Heart left ventricle (tissue), 16 donors: ENCODE data around the gene ME1. TPM values are rescaled to one million over a fixed set of nuclear protein-coding genes. Genes with fewer than 3 reads are reported as not detected.
"Not testable (repeated sequence)": the region's sequence is repeated elsewhere in the genome, so short reads cannot be mapped to it uniquely, and the experiment has no call there.

Experiments
- ATAC-seq, 4 donors: fragments of 200-7000 bp; cut with Tn5 transposase; one replicate each; pipeline ENCODE4 v1.9.1; 2020 to 2022; ENCODE audit warnings: moderate library complexity in 4 of 4, mild to moderate bottlenecking in 3 of 4, moderate number of reproducible peaks in 1 of 4
- DNase-seq, 5 donors: peaks; one replicate each; pipeline ENCODE4 v3.0.0-alpha.2; 2020
- H3K27ac ChIP-seq, 12 donors: fragments of 200-600 bp; sonication (generic) in 4 of 12; one replicate each; pipeline versions ENCODE4 v1.5.0 to v1.8.0; 2016 to 2022; ENCODE audit warnings: mild to moderate bottlenecking in 2 of 12
- H3K27me3 ChIP-seq, 9 donors: fragments of 200-600 bp; sonication (generic) in 2 of 9; one replicate each; pipeline versions ENCODE4 v1.5.1 to v1.8.0; 2016 to 2022; ENCODE audit warnings: mild to moderate bottlenecking in 3 of 9
- H3K36me3 ChIP-seq, 9 donors: fragments of 200-600 bp; sonication (generic) in 2 of 9; one replicate each; pipeline versions ENCODE4 v1.5.0 to v1.8.0; 2018 to 2022; ENCODE audit warnings: mild to moderate bottlenecking in 2 of 9
- H3K4me1 ChIP-seq, 12 donors: fragments of 200-600 bp; sonication (generic) in 4 of 12; one replicate each; pipeline versions ENCODE4 v1.5.0 to v1.8.0; 2016 to 2022; ENCODE audit warnings: mild to moderate bottlenecking in 3 of 12
- H3K4me3 ChIP-seq, 12 donors: fragments of 200-600 bp; sonication (generic) in 4 of 12; one replicate each; pipeline versions ENCODE4 v1.5.0 to v1.8.0; 2017 to 2022; ENCODE audit warnings: mild to moderate bottlenecking in 9 of 12, moderate library complexity in 4 of 12
- H3K9me3 ChIP-seq, 12 donors: fragments of 200-600 bp; sonication (generic) in 4 of 12; one replicate each; pipeline versions ENCODE4 v1.5.0 to v1.8.0; 2016 to 2022; ENCODE audit warnings: mild to moderate bottlenecking in 1 of 12
- CTCF ChIP-seq, 12 donors: fragments of 200-600 bp; sonication (generic) in 4 of 12; IDR thresholded peaks; one replicate each; pipeline versions ENCODE4 v1.5.0 to v1.8.0; 2018 to 2022; ENCODE audit warnings: antibody characterized with exemption in 12 of 12, mild to moderate bottlenecking in 5 of 12
- POLR2A ChIP-seq, 2 donors: fragments of 450-650 bp; IDR thresholded peaks; one replicate each; pipeline ENCODE4 v1.6.1; 2017; ENCODE audit warnings: antibody characterized with exemption in 2 of 2, mild to moderate bottlenecking in 2 of 2, moderate library complexity in 2 of 2
- WGBS, 4 donors: extraction: QIAGEN DNeasy Blood & Tissue Kit in 2 of 4; methylation state at CpG; one replicate each; pipeline versions ENCODE4 v1.1.5 to v1.1.7; 2013 to 2018; 5-methylcytosine and 5-hydroxymethylcytosine counted together
- intact Hi-C, 10 donors: fragments of 100-400 bp; cut with DNase I; formaldehyde crosslinking; loops; one replicate each; pipeline versions ENCODE4 v1.11.1 to v1.14.2; 2022
- polyA plus RNA-seq, 2 donors: library from polyadenylated mRNA; stranded (reverse); fragments of 200-250 nt; gene quantifications; one replicate each; pipeline ENCODE4 v1.2.3, GENCODE V29; 2013
- total RNA-seq, 9 donors: library from RNA; depleted of rRNA in 2 of 9; stranded (reverse); fragments of >200 nt in 2 of 9; fragmentation: NEBNext Ultra II Directional in 3 of 9; extraction: Animal tissue kit (Norgen Biotek cat#: 25700) in 3 of 9; gene quantifications; one replicate each; pipeline versions ENCODE4 v1.1.0 to v1.2.4, GENCODE V29; 2016 to 2023
- donor health status: ischemic (EF 13 %, LVEDD 7.1; RV severe dilation, severe dysfunction).
- donor health status: healthy with polysubstance abuse.
- donor health status: DM: no; HTN: yes; CAD: no.
- donor health status: DM: no; HTN: no; CAD: no.
- donor health status: ischemic (EF 25% LVEDD 6.9; RV normal size, moderate dysfunction).
- donor health status: ischemic (EF 25% LVEDD 5.7; RV mildly dilated, moderate dysfunction).
- donor health status: healthy.
- donor health status: DM: yes; HTN: yes; CAD: no.
- donor health status: ischemic (EF 35%, LVEDD 5.7; RV mildly dilated, moderate dysfunction).
- donor health status: nonischemic (EF 11% LVEDD 7.7; RV severe dilation, severe dysfunction).
- donor health status: DM: yes; HTN: yes; CAD: no.
- donor health status: PGD.
- donor health status: ischemic (EF 29% LVEDD 5.4; RV normal size, mild dysfunction).
- donor health status: nonischemic (EF 23%, LVEDD 6.1; RV moderate dilation, normal function).

The ME1 gene
- total and polyA plus RNA-seq, 11 donors, result 7.0 to 28.5 (median 18.1) TPM

- no peak for DNase-seq
- H3K4me1 ChIP-seq, result no peaks in the 10 kb centered on the region
- no peak overlapping the region for H3K27ac ChIP-seq
Observed at GRCh38 chr6:83343121-83343520, 87.7 kb downstream of the ME1 start.

DNA sequence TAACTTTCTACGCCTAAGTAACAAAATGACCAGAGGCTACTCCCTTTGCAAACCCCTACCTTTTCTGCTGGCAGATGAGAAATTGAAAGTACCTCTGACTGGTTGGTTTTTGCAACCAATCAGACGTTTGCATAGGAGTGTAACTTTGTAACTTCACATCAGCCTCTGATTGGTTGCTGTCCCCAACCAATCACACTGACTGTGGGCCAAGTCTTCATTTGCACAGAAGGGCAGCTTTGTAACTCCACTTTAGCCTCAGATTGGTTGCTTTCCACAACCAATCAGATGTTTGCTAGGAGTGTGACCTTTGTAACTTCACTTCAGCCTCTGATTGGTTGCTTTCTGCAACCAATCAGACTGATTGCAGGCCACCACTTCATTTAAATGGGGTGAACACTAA is 89.1 kb downstream of the ME1 start:
- TF ChIP-seq POLR2A (IDR thresholded peaks at IDR 0.05) (no peak), CTCF (IDR thresholded peaks at IDR 0.05) (no peak)
- no peak overlapping the region for H3K4me3 ChIP-seq
- WGBS, 4 donors, result 74 to 87% (median 83%) methylated on average over 2 of the region's 2 CpGs
- peaks cover 0 to 4% (median 0%) of the 10 kb centered on the region in 9 donors for H3K36me3 ChIP-seq
- ATAC-seq (no peak), DNase-seq (no peak)
- no peaks in the 10 kb centered on the region for H3K4me1 ChIP-seq
- H3K27ac ChIP-seq, result no peak overlapping the region
- intact Hi-C loops, result no loop called here
- H3K27me3 ChIP-seq, result no peaks in the 10 kb centered on the region
- H3K9me3 ChIP-seq, result no peaks in the 10 kb centered on the region

More at GRCh38 chr6:83343121-83343520, 87.7 kb downstream of the ME1 start:
- Histone ChIP-seq H3K27me3 (no peaks in the 10 kb centered on the region), H3K4me3 (no peak overlapping the region), H3K9me3 (no peaks in the 10 kb centered on the region), H3K36me3 (peaks cover 0 to 4% (median 0%) of the 10 kb centered on the region in 9 donors)
- intact Hi-C loops, result no loop called here
- TF ChIP-seq CTCF (IDR thresholded peaks at IDR 0.05) (no peak), POLR2A (IDR thresholded peaks at IDR 0.05) (no peak)
- 82 to 86% (median 85%) methylated on average over 3 of the region's 3 CpGs for WGBS, 4 donors
- ATAC-seq, result no peak

GRCh38 chr6:83333916-83334315 is 96.9 kb downstream of the ME1 start:
- intact Hi-C loops, H3K27ac ChIP-seq, H3K4me3 ChIP-seq, ATAC-seq, H3K9me3 ChIP-seq, H3K4me1 ChIP-seq, H3K27me3 ChIP-seq, H3K36me3 ChIP-seq, DNase-seq: not testable (repeated sequence)
- 93 to 95% (median 95%) methylated on average over 5 to 17 of the region's 24 CpGs for WGBS, 4 donors

DNA sequence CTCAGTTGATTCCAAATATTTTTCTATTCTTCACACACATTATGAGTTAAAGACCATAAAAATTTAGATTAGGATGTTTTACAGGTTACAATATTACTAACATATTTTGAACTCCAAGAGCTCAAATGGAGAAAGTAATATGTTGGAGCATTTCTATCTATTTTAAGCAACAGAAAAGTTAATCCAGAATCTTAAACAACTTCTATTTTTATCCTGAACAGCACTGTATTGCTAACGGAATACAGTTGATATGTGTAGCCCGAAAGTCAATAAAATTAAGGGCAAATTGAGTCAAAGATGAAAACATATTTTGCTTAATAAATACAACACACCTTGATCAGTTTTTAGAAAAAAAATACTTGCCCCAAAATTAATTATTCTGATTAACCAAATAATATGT is 97.4 kb downstream of the ME1 start:
- 34 to 49% (median 35%) methylated on average over 2 of the region's 2 CpGs for WGBS, 4 donors
- Histone ChIP-seq H3K9me3 (peaks cover 0 to 6% (median 0%) of the 10 kb centered on the region in 12 donors), H3K4me3 (no peak overlapping the region), H3K27ac (no peak overlapping the region), H3K36me3 (no peaks in the 10 kb centered on the region), H3K4me1 (peaks cover 0 to 6% (median 0%) of the 10 kb centered on the region in 12 donors), H3K27me3 (no peaks in the 10 kb centered on the region)
- no peak for TF ChIP-seq CTCF (IDR thresholded peaks at IDR 0.05)
- no peak for TF ChIP-seq POLR2A (IDR thresholded peaks at IDR 0.05)
- DNase-seq, result no peak
- no peak for ATAC-seq
- intact Hi-C loops, result no loop called here

- Histone ChIP-seq H3K27me3 (no peaks in the 10 kb centered on the region), H3K4me3 (no peak overlapping the region), H3K36me3 (no peaks in the 10 kb centered on the region), H3K9me3 (peaks cover 0 to 3% (median 0%) of the 10 kb centered on the region in 12 donors), H3K4me1 (no peaks in the 10 kb centered on the region), H3K27ac (no peak overlapping the region)
- ATAC-seq (no peak), DNase-seq (no peak)
- no peak for TF ChIP-seq CTCF (IDR thresholded peaks at IDR 0.05)
- no peak for TF ChIP-seq POLR2A (IDR thresholded peaks at IDR 0.05)
- 85 to 100% (median 94%) methylated on average over 1 of the region's 1 CpG for WGBS, 4 donors
- intact Hi-C loops, result no loop called here
Observed at GRCh38 chr6:83314693-83315092, 116.2 kb downstream of the ME1 start.
